HG03575 (cell line): ENCODE results near the gene CARHSP1.

Experiments used
- ATAC-seq: cut with Tn5 transposase; IDR thresholded peaks from one replicate; pipeline ENCODE4 v1.9.1; 2021; ENCODE audit not compliant: unreplicated experiment, insufficient number of reproducible peaks, low FRiP score; ENCODE audit errors: extremely low read depth

CARHSP1 gene

DNA sequence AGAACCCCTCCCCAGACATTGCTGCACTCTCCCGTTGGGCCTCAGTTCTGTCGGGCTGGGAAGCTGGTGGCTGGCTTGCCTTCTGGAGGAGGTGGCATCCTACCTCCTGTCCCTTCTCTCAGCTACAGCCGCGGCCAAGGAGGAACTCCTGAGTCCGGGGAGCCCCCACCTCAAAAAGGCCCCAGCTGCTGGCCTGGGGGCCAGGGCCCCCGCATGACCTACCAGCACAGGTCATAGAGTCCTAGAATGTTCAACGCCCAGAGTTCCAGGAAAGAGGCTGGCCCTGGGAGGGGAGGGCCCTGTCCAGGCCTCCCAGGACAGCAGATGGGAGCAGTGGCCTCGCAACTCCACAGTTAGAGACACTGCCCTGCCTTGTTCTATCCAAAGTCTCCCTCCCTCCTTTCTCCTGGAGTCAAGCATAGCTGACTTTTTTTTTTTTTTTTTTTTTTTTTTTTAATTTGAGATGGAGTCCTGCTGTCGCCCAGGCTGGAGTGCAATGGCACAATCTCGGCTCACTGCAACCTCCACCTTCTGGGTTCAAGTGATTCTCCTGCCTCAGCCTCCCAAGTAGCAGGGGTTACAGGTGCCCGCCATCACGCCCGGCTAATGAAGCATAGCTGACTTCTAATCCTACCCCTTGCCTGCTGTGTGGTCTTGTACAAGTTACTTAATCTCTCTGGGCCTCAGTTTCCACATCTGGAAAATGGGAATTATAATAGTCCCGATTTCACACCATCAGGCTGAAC is 7.1 kb downstream of the CARHSP1 start:
- no peak for ATAC-seq

DNA sequence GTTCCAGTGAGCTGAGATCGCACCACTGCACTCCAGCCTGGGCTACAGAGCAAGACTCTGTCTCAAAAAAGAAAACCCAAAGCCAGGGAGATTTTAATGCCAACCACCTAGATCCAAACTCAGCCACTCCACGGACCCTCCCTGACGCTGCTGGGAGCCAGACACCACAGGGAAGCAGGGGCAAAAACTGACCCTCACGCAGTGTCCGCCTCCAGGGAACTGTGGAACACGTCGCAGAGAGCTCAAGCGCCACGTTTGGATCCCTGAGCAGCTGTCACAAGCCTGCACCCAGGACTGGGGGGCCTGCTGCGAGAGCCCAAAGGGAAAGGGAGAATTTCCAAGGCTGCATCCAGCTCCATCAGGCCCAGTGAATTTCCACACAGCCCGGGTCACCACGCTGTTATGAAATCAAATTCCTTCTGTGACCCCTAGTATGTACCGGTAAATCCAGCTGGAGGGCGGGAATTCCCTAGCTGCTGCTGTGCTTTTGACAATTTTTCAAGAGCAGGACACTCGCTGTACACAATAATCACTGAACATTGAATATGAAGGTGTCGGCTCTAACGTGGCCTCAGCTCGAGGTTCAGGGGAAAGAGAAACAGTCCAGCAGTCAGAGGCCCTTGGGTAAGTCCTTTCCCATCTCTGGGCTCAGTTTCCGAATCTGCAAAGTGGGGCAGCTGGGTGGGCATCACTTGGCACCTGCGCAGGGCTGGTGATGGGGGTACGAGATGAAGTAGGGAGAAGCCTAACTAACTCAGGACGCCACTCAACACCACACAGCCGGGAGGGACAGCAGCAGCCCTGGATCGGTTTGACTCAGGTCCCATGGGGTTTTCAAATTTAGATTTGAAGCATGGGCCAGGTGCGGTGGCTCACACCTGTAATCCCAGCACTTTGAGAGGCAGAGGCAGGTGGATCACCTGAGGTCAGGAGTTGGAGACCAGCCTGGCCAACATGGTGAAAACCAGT is 8.6 kb downstream of the CARHSP1 start:
- no peak for ATAC-seq

DNA sequence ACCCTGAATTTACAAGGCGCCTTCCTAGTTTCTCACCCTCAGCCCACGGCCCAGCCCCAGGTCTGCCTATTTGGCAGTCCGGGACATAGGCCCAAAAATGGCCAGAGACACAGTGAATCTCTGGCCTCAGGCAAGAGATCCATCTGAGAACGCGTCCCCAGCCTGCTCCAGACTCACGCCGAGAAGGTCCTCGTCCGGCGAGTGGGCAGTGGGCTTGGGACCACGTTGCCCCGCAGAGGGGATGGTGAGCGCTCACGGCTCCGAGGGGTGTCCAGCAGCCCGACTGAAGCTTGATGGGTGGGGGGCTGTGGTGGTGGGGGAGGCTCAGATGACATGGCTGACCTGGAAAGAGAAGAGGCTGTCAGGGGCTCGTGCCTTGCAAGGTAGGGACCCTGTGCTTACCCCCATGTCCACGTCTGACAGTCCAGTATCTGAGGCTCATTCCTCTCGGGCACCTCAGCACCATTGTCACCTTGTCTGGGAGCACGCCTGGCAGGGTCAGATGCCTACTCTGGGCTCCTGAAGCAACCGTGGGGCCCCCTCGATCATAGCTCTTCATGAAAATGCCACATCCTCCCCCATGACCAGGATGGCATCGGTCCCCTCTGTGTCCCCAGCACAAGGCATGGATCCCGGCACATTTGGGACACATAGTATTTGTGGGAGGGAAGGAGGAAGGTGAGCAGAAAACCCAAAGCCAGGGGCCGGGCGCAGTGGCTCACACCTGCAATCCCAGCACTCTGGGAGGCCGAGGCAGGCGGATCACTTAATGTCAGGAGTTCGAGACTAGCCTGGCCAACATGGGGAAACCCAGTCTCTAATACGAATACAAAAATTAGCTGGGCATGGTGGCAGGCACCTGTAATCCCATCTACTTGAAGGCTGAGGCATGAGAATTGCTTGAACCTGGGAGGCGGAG is 9.6 kb downstream of the CARHSP1 start:
- no peak for ATAC-seq

DNA sequence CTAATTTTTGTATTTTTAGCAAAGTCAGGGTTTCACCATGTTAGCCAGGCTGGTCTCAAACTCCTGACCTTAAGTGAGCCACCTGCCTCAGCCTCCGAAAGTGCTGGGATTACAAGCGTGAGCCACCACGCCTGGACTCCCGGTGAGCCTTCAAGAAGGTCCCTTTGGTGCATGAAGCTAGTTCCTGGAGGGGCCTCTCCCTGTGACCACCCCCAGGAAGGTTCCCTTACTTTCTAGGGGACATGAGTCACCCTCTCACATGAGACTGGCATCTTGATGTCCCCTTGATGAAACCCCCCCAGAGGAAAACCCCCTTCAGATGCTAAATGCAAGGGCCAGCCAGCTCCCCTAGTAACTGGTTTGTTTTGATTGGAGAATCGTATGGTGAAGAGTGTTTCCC is 12.8 kb downstream of the CARHSP1 start:
- no peak for ATAC-seq

DNA sequence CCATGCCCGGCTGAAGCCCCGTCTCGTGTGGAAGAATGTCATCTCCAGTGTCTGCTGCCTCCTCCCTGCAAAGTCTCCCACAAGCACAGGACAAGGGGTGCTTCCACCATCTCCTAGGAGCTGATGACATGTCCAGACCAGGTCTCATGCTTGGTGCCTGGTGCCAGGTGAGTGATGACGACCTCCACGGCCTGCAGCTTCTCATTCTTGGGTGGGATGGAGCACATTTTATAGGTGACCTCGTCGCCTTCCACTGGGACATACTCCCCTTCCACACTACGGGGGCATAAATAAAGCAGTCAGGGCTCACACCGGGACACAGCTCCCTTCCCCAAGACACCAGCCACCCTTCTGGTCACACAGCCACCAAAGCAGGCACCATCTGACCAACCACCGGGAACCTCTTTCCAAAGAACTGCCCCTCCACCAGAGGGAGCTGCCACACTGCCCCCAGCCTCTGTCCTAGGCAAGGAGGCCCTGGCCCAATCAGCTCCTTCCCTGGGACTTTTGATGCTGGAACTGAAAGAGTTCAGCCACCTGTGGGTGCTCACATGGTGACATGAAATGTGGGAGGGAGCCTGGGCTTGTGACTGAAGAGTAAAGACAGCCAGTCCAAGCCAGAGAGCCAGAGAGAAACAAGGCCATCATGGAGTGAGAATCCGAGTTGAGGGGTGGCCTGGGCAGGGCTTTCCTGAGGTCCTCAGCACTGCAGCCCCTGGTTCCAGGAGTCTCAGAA is 13.6 kb downstream of the CARHSP1 start:
- ATAC-seq, result no peak

DNA sequence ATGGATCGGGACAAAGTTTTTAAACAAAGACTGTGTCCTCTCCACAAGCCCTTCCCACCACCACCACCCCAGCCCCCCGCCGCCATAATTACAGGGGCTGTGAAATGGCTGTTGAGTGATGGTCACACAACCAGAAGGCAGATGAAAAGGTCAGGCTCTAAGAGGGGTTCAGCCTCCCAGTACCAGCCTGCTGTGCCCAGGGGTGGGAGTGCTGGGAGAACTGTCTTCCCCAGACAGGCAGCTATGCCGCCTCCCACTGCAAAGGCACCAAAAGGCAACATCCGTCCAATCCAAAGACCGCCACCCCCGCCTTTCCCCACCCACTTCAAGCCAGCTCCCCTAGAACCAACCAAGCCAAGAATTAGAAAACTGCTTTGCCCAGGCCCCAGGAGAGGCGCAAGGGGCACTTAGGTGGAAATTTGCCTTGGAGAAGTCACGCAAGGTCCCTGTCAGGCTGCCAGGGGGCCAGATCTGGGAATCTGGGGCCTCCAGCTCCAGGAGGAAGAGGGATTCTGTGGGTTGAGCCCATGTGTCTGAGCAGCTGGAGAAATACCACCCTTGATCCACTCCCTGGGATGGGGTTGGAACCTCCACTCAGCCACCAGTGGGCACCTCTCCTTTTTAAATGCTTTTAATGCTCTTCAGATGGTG is 14.4 kb downstream of the CARHSP1 start:
- ATAC-seq, result no peak

DNA sequence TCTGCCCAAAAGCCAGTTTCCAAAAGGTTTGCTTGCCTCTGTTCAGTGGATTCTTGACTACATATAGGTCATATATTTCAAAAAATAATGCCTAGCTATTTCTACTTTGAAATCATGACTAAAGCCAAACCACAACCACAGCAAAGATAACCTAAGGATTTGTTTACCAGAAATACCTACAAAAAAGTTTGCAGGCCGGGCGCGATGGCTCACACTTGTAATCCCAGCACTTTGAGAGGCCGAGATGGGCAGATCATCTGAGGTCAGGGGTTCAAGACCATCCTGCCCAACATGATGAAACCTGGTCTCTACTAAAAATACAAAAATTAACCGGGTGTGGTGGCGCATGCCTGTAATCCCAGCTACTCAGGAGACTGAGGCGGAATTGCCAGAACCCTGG is 15.2 kb downstream of the CARHSP1 start:
- ATAC-seq, result no peak

DNA sequence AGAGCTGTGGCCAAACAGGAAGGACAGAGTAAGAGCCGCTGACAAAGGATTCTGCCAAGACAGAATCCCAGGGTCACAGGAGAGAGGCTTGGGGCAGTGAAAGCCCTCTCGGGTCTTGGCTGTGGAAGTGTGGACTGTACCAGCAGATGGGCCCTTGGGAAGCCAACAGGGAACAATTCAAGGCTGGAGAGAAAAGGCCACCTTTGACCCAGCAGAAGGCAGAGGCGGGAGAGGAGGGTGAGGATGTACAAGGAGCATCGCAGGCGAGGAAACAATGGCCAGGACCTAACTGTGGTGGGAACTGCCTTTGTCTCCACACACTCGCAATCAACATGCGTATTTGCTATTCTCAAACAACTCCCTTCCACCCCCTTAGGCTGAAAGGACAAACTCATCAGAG is 15.7 kb downstream of the CARHSP1 start:
- ATAC-seq, result no peak

DNA sequence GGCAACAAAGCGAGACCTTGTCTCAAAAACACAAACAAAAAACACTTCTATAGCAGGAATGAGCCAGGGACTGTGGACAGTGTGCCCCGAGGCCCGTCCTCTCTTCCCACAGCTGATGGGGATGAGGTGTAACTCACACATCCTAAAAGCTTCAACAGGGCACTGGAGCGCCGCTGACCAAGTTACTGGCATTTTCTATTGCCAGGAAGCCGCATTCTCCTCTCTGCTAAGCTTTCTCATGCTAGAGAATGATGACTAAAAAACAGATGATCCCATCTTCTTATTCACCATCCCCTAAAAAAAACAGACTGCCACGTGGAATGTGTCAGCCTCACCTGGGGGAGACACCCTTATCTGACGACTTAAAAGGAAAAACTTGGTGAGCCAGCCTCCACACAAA is 16.3 kb downstream of the CARHSP1 start:
- ATAC-seq, result no peak

DNA sequence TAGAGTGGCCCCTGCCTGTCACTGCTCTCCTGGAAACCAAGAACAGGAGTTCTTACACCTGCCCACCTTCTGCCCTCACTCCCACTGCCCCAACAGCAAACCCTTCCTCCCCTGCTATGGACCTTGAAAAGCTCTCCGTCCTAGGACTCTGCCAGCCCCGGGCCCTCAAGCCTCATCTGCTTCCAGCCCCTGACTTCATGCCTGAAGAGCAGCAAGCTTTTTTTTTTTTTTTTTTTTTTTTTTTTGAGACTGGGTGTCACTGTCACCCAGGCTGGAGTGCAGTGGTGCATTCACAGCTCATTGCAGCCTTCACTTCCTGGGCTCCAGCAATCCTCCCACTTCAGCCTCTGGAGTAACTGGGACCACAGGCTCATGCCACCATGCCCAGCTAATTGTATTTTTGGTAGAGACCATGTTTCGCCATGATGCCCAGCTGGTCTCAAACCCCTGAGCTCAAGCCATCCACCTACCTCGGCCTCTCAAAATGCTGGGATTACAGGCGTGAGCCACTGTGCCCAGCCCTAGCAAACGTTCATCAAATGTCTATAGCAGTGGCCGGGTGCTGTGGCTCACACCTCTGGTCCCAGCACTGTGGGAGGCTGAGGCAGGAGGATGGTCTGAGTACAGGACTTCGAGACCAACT is 16.9 kb downstream of the CARHSP1 start:
- no peak for ATAC-seq

DNA sequence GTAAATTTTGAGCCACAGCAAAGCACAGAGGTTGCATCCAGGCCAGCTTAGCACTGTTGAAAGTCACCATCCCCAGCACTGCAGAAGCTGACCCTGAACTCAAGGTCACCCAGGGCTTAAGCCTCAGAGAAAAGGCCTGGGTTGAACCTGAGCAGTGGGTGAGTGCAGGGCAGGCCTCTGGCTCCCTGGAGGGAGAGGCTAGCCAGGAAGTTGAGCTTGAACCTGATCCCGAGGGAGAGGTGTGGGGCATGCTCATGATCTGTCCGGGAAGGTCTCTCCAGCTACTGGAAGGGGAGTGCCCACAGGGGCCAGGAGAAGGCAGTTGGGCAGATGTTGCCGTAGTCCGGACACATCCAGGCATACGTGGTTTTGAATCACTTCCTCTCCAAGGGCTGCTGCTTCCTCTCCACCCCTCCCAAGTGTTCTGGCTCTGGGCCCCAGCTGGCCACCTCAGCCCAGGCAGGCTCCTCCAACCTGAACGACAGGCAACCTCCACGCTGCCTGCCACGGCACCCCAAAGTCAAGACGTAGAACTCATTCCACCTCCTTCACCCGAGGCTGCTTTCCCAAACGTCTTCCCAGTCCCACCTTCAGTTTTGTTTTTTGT is 18.4 kb downstream of the CARHSP1 start:
- no peak for ATAC-seq

DNA sequence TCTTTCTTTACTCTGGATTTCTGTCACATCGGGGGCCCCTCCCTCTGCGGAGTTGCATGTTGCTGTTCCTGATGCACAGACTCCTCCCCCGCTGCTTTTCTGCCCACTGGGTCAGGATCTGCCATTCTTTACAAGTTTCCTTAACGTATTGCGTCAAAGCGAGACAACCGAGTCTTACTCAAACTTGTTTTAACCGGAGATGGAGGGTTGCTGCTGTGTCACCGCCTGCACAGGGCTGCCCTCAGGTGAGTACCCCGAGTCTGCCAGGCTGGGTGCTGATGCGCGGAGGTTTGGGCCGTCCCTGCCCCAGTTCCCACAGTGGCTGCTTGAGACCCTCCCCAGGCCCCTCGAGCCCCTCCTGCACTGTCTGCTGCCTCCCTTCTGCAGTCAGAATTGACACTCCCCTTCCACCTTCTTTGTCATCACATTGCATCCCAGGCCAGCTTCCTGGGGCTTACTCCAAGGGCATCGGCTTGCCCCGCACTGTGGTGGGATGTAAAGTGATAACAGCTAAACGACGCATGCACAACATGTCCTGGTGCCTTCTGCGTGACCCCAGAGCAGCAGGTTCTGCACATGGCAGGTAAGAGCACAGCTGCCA is 19.3 kb downstream of the CARHSP1 start:
- no peak for ATAC-seq

DNA sequence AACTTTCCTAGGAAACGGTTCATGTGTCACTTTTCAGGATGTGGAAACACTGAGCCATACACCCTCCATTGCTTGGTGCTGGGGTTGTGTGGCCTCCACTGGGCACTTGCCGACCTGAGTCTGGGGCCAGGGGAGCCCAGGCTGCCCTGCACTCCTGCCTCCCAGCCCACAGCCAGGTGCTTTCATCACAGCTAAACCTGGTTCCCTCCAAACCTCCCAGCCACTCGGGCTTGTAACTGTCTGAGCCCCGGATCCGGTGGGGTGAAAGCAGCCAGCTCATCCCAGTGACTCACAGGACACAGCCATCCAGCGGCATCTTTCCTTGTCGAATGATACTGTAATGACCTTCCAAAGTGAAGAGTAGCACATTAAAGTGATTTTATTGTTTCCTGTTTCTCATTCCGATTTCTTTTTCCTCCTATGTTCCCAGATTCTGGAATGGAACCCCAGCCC is 19.8 kb downstream of the CARHSP1 start:
- no peak for ATAC-seq

DNA sequence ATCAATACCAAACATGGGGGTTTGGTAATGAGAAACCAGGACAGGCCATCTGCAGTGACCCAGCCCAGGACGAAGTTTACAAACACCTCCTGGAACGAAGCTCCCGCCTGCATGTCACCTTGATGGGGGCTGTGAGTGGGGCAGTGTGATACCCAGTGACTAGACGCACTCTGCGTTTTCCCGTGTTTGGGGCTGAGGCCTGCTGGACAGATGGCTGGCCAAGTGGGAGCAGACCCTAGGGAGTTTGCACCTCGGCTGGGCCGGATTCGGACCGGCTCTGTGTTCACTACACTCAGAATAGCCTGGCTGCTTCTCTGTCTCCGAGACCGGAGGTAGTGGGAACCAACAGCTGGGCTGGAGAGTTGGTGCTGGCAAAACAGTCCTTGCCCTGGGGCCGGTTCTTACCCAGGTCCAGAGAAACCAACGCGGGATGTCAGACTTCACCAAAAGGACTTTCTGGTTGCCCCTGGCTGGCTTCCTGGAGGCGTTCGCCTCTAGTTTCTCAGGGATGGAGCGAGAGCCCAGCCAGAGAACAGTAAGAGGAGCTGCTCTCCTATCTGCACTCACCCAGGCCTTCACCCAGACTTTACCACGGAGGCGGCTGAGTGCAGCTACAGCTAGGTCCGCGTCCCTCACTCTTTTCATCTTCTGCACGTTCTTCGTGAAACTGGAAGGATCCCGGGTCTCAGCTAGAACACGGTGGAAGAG is 20.4 kb downstream of the CARHSP1 start:
- ATAC-seq, result no peak

DNA sequence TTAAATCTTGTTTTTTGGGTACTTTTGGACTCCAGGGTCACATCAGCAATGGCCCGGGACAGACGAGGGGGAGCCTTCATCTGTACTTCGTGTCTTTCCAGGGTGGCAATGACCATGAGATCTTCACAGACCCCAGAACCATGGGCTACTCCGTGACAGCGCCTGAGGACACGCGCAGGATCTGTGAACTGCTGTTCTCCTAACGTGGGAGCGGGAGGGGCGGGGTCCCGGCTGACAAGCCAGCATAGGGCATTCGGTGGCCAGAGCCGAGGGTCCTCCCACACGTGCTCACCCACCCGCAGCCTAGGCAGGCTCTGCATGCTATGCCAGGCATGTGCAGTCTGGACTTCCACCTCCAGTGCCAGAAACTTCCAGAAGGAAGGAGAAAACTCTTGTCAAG is 21.2 kb downstream of the CARHSP1 start:
- ATAC-seq, result no peak

DNA sequence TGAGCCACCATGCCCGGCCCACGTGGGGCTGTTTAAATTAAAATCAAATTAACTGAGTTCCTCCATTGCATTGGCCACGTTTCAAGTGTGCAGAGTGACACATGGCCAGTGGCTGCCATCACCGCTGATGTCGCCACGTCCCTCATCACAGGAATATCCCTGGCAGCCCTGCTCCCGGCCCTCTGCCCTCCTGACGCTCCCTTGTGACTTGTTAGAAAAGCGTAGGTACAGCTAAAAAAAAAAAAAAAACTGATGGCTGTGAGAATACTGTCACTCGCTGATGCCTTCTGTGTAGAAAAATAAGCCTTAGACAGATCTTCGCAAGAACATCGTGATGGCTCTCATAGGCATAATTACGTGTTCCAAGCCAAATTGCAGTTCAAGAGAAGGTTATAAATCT is 21.7 kb downstream of the CARHSP1 start:
- no peak for ATAC-seq
